A673 (cell line): ENCODE results near the gene TMEM106C.

Source experiments
- EZH2 ChIP-seq: fragments of 200-600 bp; sonication (generic); IDR thresholded peaks from 2 replicates; pipeline ENCODE4 v1.6.1; 2017; ENCODE audit warnings: borderline replicate concordance, low read depth, mild to moderate bottlenecking, mixed read lengths, antibody characterized with exemption, low read length; ENCODE audit not compliant: poor library complexity, severe bottlenecking
- TF ChIP-seq, protein P1 (sequence below): fragments of 300-800, 200-600 bp; sonication (generic); conservative IDR thresholded peaks from 2 replicates; pipeline ENCODE4 v1.5.1; 2017; ENCODE audit warnings: low read depth, mild to moderate bottlenecking, antibody characterized with exemption, low read length, moderate library complexity, mixed read lengths

DNA sequence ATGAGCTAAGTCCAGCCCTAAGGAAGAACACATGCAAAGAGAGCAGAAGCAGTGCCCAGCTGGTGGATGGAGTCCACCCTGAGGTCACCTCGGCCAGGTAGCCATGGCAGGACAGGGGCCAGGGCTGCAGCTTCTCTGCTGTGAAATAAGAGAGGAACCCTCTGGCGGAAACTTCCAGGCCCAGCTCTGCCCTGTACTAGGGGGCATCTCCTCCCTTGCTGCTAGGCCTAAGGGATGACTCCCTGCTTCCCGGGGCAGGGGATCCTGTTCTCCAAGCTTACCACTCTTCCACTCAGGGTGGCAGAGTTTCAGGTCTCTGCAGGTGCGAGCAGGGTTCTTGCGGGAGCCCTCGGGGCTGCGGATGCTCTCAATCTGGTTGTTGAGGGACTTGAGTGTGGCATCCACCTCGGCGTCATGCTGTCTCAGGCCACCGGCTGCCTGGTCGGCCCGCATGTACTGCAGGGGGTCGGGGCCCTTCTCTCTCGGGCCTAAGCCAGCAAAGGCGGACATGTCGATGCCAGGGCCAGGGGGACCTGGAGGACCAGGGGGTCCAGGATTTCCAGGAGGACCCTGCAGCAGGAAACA lies 11.7 kb downstream of the TMEM106C start:
- TF ChIP-seq, protein P1, sequence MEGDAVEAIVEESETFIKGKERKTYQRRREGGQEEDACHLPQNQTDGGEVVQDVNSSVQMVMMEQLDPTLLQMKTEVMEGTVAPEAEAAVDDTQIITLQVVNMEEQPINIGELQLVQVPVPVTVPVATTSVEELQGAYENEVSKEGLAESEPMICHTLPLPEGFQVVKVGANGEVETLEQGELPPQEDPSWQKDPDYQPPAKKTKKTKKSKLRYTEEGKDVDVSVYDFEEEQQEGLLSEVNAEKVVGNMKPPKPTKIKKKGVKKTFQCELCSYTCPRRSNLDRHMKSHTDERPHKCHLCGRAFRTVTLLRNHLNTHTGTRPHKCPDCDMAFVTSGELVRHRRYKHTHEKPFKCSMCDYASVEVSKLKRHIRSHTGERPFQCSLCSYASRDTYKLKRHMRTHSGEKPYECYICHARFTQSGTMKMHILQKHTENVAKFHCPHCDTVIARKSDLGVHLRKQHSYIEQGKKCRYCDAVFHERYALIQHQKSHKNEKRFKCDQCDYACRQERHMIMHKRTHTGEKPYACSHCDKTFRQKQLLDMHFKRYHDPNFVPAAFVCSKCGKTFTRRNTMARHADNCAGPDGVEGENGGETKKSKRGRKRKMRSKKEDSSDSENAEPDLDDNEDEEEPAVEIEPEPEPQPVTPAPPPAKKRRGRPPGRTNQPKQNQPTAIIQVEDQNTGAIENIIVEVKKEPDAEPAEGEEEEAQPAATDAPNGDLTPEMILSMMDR = no peak
- TF ChIP-seq EZH2 = no peak
